Smooth muscle cell of the brain vasculature (primary cell): ENCODE measurements around the gene STOX2.

Source experiments
- DNase-seq: peaks from one replicate; pipeline ENCODE4 v3.0.0-alpha.2; 2012; ENCODE audit warnings: low read depth, low spot score

Gene STOX2

DNA sequence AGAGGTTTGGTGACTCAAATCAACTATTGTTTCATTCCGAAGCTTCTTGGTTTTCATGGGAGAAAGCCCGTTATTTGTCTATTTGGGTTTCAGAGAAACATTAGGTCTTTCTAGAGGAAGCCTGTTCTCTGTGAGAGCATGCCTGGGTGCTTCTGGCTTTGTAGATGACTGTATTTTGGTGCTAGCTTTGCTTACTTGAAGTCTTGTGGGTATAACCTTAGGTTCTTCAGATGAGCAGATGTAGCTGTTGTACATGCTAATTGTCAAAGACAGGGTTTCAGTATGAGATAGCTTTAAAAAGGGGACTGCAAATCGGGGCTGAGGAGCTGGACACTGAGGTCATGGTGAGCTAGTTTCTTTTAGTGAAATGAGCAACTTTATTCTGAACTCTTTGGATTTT is 7.9 kb upstream of the STOX2 start:
- no peak for DNase-seq

DNA sequence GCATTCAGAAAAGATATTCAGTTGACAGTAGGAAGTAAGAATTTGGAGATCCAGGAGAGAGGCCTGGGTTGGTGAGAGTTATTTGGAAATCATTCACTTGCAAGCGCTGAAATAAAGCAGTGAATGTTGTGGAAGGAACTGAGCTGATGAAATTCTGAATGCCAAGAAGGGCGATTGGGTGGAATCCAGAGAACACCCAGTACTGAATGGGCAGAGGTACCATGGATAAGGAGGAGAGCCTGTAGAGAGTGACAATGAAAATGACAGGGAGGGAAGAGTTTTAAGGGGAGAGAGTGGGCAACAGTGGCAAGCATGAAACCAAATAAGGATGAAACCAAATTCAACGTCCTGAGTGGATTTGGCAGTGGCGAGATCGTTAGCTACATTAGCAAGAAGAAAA is 6.7 kb upstream of the STOX2 start:
- no peak for DNase-seq

DNA sequence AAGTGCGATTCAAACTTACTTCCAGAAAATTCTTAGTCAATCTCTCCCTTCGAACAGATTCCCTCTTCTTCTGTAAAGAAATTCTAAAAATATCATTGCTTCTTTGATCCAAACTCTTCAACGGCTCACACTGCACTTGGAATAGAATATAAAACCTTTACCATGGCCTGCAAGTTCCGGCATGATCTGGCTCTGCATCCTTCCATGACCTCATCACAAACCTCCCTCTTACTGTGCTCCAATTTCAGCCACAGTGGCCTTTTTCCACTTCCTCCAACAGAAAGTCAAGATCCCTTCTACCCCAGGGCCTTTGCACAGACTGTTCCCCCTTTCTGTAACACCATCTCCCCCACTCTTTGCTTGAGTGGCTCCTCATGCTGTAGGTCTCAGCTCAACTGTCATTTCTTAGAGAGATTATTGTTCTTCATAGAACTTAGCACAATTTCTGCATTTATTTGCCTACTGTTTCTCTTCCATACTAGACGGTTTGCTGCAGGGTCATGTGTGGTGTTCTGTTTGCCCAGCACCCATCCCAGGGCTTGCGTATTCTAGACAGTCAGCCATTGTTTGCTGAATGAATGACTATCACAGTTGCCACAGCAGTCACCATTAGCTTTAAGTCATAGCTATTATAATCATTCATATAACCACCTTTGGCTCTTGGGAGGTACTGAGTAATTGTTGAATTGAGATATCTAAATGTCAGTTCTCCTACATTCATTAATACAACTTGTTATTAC is 1.9 kb upstream of the STOX2 start:
- DNase-seq = no peak

DNA sequence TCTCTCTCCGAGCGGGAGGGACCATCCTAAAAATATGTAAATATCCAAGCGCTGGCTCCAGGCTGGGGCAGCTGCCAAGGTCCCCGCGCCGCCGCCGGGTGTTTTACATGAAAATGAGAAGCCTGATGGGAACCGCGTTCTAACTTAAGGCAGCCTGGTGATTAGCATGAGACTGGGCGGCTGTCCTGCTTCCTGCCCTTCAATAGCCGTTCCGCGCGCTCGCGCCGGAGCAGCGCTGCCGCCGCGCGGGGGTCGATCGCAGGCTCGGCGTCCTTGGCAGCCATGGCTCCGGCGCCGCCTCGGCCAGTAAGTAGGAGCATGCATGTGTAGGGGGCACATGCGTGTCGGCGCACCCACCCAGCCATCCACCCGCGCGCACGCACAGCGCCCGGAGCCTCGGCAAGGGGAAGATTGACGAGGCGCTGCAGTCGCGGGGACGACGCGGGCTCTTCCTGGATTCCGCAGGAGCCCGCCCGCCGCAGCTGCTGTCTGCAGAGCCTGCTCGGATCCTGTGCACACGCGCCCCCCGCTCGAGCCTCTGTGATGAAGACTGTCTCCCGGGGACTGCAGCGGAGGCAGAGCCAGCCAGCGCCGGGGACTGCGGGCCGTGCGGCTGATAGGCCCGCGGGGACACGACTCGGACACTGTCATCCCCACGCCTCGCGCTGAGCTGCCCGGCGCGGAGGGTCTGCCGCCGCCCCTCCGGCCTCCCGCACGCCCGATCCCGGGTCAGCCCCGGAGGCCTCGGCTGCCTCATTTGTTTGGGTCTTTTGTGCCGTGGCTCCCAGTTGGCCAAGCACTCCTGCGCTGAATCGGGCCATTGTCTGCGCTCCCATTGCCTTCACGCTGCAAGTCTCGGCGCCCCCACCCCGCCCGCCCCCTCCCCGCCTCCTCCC is 734 bp downstream of the STOX2 start:
- no peak for DNase-seq

DNA sequence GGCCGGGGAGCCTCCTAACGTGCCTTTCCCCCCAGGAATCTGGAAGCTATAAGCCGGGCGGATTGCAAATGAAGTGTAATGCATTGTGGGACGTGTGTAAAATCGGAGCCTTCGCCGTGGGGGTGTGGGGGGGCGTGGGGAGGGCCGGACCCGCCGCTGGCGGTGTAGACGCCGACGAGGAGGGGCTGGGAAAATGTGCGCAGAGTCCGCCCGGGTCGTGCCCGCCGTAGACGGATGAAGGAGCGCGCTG is 1.3 kb downstream of the STOX2 start:
- DNase-seq = no peak

DNA sequence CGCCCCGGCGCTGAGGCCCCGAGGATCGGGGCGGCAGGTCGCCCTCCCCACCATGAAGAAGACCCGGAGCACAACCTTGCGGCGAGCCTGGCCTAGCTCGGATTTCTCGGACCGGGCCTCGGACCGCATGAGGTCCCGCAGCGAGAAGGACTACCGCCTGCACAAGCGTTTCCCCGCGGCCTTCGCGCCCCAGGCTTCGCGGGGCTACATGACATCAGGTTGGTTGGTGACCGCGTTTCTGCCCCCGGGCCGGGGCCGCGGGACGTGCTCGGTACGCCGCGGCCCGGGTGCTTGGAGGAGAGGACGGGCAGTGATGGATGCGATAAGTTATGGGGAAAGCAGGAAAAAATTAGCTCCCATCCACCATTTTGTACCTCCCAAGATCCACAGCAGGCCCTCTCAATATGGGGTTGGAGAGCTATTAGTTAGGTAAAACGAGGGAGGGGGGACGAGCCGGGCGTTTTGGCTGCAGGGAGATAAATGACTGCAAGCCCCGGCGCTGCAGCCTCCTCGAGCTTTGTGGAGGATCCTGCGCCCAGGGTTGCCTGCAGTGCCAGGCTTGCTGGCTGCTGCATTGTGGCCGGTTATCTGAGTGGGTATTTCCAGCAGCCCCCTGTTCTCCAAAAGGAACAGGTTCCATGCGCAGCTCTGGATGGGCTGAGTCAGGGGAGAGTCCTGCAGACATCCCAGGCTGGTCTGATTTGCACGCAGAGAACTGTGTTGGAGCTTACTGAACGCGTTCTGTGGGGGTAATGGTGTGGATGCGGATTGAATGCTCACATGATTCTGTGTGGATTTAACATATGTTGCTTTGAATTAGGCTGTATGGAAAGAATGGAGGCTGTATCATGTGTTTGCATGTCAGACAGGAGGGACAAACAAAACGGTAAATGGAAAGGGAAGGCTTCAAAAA is 1.9 kb downstream of the STOX2 start:
- no peak for DNase-seq

DNA sequence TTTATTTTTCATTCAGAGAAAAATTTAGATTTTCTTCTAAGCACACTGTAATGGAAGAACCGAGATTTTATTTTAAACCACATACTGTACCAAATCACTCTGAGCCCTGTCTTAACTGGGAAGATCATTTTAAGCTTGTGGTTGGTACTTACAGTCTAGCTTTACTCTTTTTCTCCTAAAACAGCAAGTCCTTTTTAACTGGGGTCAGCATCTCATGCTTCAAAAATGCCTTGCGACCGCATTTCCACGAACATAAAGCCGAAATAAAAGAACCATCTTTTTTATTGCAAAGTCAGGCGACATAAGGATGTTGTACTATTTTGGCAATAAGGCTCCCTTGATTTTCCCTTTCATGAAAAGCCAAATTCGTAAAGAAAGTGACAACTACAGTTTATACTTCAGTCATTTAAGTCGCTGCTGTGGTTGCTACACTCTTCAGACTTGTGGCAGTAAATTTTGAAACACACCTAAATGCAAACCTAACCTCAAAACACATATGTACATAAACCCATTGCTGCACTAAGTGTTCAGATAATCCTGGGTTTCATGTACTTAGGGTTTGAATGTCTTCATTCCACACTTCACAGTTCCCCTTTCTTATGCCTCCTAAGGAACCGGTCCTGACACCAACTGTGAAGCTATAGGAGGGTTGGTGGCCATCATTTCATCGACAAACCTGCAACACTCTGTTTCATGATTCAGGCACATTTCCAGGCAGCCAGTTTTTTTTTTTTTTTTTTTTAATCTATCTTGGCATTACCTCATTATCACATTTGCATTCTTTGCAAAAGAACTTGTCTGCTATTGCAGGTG is 3.0 kb downstream of the STOX2 start:
- DNase-seq = no peak

DNA sequence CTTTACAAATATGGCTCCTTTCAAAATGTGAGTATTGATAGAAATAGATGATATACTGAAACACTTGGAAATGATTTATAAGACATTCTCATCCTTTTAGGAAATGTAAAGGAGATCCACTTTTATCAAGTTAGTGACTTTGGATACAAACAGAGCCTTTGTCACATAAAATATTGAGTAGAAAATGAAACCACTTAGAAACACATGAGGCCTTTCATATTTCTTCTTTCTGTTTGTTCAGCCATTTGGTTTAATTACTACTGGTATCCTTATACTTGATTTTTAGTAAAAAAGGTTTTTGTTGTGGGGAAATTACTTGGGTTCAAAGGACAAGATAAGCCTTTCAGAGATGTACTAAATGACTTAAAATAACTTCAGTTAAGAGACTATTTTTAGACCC is 4.1 kb downstream of the STOX2 start:
- DNase-seq = no peak

DNA sequence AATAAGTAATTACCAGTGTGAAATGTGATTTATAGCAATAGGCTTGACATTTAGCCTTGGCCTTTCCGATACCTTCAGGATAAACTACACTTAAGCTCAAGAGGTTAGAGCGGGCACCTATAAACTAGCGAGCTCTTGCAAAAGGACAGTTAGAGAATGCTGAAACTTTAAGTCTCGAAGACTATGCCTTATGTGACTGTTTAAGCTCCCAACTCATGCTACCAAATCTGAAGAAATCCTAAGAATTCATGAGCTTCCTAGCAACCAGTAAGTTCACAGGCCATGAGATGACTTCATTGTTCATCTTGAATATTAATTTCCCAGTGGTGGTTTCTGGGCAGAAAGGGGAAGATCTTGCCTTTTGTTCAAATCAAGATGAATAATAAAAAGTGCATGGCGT is 4.7 kb downstream of the STOX2 start:
- no peak for DNase-seq

DNA sequence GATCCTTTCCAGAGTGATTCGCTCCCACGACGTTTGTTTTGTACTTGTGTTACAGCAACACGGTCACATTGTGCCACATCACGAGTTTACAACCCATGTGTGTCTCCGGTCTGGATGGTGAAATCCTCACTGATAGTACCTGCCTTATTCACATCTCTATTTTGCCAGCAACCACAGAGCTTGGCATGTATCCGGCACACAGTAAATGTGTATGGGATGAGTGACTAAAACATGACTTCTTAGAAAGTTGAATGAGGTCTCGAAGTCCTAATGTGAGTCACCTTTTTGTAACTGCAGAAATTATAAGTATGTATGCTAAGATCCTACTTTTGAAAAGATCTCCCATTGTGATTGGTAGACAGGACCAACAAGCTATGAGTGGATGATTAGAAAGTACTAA is 7.5 kb downstream of the STOX2 start:
- DNase-seq = no peak

DNA sequence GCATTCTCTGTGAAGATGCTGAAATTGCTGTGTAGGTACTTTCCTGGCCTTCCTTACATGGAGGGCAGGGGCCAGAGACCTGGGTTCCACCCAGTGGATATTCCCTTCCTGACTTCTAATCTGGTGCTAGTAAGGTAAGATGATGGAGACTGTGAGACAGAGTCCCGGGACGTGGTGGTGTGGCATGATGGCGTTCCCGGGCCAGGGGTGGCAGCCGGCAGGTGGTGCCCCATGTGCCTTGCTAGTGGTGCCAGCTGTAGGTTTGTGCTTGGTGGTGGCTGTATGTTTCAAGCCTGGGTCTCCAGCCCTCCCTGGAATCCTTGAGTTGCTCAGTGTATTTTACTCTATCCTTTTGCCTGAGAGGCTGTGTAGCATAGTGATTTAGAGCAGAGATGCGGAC is 10.9 kb downstream of the STOX2 start:
- DNase-seq = no peak

DNA sequence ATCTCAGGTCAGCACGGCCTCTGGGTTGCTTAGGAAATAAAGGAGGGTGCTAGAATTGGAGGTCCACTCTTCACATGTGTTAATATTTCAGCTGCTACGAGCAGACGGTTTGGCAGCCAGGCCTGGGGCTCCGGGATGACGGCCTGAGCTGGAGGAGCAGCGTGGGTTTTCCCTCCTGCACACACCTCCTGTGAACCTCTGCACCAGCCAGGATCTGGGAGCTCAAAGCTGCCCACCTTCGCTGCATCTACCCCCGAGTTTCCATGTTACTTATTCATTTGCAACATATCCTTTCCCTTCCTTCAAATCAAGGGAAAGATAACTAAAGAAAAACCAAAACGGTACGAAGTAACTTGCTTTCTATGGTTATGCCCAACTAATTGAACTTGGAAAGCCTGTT is 13.6 kb downstream of the STOX2 start:
- no peak for DNase-seq

DNA sequence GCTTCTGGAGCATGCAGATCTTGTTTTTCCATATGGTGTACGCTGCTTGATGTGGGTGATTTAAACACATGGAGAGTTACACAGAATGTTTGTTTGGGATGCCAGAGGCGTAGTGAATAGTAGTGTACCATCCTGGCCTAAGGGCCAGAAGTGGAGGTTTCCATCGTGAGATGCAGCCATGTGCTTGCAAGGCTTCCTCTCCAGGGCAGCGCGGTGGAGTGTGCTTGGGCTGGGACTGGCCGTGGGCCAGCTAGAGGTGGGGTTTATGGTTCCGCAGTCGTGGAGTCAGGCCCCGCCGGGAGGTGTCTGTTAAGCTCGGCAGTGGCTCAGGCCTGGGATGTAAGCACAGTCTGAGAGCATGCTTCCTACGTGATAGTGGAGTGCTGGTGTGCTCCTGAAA is 14.0 kb downstream of the STOX2 start:
- DNase-seq = no peak

DNA sequence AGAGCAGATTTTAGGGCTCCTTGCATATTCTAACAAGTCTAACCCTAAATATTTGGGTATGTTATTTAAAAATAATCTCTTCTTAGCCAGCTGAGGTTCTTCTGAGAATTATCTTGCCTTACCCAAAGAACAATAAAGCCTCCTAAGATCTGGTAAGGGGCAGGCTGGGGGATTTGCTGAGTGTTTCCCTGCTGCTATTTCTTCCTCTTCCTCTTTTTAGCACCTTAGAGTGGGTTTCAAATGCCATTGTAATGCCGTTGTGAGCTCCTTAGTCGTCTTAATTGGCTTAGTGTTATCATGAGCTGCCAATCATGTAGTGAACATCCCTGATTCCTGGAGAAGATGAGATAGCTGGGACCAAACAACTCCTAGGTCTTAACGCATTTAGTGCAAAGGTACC is 15.4 kb downstream of the STOX2 start:
- DNase-seq = no peak

DNA sequence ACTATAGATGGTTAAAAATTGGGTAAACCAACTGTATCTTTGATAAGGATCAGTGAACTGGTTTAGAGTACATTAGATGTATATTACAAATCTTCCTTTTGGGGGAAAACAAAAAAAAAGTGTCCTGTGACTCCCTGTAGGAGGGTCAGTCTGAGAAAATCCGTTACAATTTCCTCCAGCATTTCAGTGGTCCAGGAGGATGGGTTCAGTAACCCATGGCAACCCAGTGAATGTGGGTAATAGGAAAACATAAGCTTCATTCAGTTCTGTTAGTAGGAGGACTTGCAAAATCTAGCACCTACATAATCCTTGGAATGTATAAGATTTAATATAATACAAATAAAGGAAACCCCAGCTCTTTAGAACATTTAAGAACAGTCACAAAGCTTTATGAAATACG is 16.2 kb downstream of the STOX2 start:
- DNase-seq = no peak

DNA sequence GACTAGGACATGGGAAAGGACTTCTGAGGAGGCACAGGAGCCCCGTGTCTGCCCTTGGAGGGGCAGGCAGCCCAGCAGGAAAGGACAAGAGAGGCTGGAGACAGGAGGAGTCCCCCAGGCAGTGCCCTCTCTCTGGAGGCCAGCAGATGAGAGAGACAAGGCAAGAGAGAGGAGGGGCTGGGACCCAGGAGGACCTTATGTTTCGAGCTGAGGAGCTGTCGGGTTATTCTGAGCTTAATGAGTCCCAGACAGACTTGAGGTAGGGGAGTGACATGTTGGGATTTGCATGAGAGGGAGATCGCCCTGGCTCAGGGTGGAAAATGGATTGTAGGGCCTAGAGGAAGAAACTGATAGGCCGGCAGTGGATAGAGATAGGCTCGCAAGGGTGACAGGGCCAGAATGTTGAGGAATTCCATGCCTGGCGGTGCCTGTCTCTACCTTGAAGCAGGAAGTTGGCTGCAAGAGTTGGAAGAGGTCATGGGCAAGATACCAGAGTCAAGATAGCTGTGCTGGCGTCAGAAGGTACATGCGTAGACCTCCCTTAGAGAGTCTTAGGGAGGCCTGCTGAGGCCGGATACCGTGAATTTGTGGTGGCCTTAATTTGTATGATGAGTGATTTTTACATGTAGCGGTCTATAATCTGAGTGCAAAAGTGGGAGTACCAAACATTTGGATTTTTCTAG is 19.4 kb downstream of the STOX2 start:
- DNase-seq = no peak

DNA sequence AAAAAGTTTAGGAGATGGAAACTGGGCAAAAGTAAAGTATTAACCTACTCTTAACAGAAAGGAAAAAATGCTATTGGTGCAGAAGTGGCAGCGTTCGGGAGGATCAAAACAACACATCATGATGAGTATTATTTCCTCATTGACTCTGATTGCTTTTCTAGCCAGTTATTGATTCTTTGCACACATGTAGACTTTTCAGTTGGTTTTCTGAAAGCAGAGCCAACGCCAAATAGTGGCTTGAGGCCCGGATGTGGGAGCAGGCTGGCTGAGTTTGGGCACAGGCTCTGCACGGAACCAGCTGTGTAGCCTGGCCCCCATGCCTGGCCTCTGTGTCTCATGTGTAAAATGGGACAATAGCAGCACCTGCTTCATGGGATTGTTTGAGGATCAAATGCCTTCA is 21.8 kb downstream of the STOX2 start:
- no peak for DNase-seq

DNA sequence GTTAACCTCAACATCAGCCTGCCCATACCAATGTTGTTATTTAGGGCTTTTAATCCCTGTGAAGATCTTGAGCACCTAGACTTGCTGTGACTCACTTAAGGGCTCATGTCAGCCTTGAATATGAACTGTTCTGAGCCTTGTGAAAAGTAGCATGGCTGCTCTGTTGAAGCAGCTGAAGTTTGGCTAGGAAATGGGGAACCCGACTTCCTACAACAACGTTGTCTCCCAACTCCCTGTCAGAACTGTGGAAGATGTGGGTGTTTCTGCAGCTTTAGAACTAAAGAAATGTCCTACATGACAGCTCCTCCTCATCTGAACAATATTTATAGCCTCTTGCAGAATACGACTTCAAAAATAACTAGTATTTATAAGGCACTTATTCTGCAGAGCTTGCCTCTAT is 27.5 kb downstream of the STOX2 start:
- no peak for DNase-seq

DNA sequence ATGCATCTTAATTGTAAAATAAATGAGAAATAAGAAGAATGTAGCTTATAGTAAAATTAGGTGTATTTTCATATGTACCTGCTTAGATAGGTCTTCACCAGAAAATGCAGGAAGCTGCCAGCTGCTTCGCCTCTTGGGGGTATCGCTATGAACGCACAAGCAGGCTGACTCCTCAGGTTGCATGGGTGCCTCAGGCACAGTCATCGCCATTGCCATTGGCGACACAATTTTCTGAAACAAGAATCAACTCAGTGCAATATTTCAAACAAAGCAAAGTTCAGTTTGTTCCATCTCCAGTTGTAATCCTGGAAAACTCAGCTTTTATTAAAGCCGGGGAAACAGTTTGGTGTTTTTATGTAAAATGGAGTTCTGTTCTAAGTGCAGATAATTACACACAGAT is 29.7 kb downstream of the STOX2 start:
- DNase-seq = no peak

DNA sequence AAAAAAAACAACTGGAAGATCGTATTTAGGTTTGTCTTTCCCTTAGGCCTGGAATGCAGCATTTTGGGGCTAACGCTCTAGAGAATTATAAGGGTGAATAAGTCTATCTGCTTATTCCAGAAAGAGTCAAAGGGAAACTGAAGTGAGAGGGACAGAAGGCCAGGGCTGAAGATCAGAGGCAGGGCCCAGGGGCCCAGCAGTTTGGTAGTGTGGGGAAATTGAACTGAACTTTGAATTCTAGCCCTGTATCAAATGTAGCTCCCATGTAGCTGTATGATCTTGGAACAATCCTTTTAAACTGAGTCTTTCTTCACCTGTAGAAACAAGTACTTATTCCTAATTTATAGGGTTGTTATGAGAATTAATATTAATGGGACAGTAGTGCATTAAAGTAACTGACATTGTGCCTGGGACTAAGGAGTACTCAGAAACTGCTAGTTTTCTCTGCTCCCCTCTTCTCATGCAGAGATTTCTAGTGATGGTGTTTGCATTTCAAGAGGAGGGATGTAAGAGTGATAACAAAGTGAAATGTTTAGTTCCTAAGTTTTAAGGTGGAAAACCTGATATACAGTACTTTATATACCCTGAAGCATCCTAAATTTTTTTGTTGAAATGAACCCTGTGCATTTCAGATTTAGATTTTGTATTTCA is 30.4 kb downstream of the STOX2 start:
- no peak for DNase-seq

DNA sequence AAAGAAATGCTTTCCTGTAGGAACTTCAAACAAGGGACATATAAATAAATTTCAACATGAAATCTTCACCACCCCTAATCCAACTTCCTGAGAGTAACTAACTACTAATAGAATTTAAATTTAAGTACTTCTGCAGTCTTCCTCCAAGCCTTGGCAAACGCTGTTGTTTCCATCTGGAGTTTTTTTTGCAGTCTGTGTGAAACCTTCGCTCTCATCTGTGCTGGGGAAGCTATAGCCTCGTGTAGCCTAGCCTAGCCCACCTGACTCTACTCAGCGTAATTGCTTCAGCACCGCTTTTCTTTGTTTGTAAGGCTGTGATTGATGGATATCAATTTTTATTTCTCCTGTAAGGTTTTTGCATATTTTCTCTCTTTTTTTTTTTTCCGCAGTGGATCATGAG is 30.9 kb downstream of the STOX2 start:
- no peak for DNase-seq
